ENCODE measurements around the gene USP50. TPM values are rescaled to one million over a fixed set of nuclear protein-coding genes. Genes with fewer than 3 reads are reported as not detected.

Gene USP50
- polyA plus RNA-seq, 2 of the 4 experiments (the other 2 are of a cell fraction), result 0.14 TPM; not detected in 1

DNA sequence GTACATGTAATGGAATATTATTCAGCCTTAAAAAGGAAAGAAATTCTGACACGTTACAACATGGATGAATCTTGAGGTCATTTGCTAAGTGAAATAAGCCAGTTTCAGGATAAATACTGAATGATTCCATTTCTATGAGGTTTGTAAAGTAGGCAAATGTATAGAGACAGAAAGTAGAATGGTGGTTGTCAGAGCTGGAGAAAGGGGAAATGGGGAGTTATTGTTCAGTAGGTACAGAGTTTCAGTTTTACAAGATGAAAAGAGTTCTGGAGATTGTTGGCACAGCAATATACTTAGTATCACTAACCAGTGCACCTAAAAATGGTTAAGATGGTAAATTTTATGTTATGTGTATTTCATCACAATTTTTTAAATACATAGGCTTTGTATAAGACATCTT lies 61.7 kb downstream of the USP50 start:
- FAIRE-seq, result no peak
- 100% methylated on average over 1 of the region's 1 CpG for WGBS (ENCODE audit: missing lambda C conversion rate)
- POLR2A ChIA-PET, result no interaction called here

DNA sequence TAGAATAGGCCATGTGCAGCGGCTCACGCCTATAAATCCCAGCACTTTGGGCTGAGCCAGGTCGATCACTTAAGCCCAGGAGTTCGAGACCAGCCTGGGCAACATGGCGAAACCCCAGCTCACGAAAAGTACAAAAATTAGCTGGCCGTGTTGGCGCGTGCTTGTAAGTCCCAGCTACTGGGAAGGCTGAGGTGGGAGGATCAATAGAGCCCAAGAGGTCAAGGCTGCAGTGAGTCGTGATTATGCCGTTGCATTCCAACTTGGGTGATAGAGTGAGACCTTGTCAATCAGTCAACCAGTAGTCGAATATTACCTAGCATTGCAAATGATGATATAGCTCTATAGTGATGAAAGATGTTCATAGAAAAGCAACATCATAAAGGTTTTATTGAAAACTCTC lies 70.3 kb downstream of the USP50 start:
- ChIA-PET POLR2A (no interaction called here), CTCF (interaction anchor here (1.1 kb wide), 1 partner anchor 9 kb away, joined by 3 read pairs; no protein-coding TSS in a partner anchor)
- H3K4me2 ChIP-seq, result no peak overlapping the region
- H3K4me1 ChIP-seq, result no peaks in the 10 kb centered on the region
- ATAC-seq (no peak), FAIRE-seq (no peak), DNase-seq (ENCODE audit: low read depth in 1 of 2, low spot score in 1 of 2) (no peak)
- no peak overlapping the region for H3K4me3 ChIP-seq
- TF ChIP-seq MAZ (IDR thresholded peaks at IDR 0.05; ENCODE audit: borderline replicate concordance, low read depth, low read length), result no peak
- no peak for TF ChIP-seq HDAC2 (IDR thresholded peaks at IDR 0.05)
- TF ChIP-seq CEBPB (IDR thresholded peaks at IDR 0.05), result no peak
- WGBS (ENCODE audit: missing lambda C conversion rate), result 90% methylated on average over 12 of the region's 12 CpGs
- H3K27ac ChIP-seq, result no peak overlapping the region
- H3K9me3 ChIP-seq, result no peaks in the 10 kb centered on the region

More for the DNA sequence above, 61.7 kb downstream of the USP50 start:
- CTCF ChIA-PET, result no interaction called here
- H3K9me3 ChIP-seq, result no peaks in the 10 kb centered on the region
- TF ChIP-seq NPAS2 (CRISPR knock-in tag; IDR thresholded peaks at IDR 0.05; ENCODE audit: borderline replicate concordance) (no peak), POLR2AphosphoS2 (conservative IDR thresholded peaks at IDR 0.05; ENCODE audit: low read length) (no peak), ZC3H11A (IDR thresholded peaks at IDR 0.05) (no peak), MAZ (IDR thresholded peaks at IDR 0.05; ENCODE audit: borderline replicate concordance, low read depth, low read length) (no peak), HOXB13 (CRISPR knock-in tag; IDR thresholded peaks at IDR 0.05; ENCODE audit: low read depth) (no peak), CHD4 (IDR thresholded peaks at IDR 0.05; ENCODE audit: borderline replicate concordance) (no peak), CHD2 (IDR thresholded peaks at IDR 0.05; ENCODE audit: low read length, partially characterized antibody) (no peak), HOXA7 (CRISPR knock-in tag; IDR thresholded peaks at IDR 0.05) (no peak), JUNB (IDR thresholded peaks at IDR 0.05) (no peak), RNF2 (IDR thresholded peaks at IDR 0.05; ENCODE audit: borderline replicate concordance, low read depth) (no peak), BHLHE40 (IDR thresholded peaks at IDR 0.05; ENCODE audit: low read depth, low read length) (no peak), ESRRA (IDR thresholded peaks at IDR 0.05; ENCODE audit: borderline replicate concordance, low read length) (no peak), CBX2 (IDR thresholded peaks at IDR 0.05; ENCODE audit: borderline replicate concordance, low read depth) (no peak), TP53 (CRISPR knock-in tag; IDR thresholded peaks at IDR 0.05) (no peak)
- TF ChIP-seq, protein P1, sequence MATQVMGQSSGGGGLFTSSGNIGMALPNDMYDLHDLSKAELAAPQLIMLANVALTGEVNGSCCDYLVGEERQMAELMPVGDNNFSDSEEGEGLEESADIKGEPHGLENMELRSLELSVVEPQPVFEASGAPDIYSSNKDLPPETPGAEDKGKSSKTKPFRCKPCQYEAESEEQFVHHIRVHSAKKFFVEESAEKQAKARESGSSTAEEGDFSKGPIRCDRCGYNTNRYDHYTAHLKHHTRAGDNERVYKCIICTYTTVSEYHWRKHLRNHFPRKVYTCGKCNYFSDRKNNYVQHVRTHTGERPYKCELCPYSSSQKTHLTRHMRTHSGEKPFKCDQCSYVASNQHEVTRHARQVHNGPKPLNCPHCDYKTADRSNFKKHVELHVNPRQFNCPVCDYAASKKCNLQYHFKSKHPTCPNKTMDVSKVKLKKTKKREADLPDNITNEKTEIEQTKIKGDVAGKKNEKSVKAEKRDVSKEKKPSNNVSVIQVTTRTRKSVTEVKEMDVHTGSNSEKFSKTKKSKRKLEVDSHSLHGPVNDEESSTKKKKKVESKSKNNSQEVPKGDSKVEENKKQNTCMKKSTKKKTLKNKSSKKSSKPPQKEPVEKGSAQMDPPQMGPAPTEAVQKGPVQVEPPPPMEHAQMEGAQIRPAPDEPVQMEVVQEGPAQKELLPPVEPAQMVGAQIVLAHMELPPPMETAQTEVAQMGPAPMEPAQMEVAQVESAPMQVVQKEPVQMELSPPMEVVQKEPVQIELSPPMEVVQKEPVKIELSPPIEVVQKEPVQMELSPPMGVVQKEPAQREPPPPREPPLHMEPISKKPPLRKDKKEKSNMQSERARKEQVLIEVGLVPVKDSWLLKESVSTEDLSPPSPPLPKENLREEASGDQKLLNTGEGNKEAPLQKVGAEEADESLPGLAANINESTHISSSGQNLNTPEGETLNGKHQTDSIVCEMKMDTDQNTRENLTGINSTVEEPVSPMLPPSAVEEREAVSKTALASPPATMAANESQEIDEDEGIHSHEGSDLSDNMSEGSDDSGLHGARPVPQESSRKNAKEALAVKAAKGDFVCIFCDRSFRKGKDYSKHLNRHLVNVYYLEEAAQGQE (IDR thresholded peaks at IDR 0.05), result no peak
- TF ChIP-seq, protein P2, sequence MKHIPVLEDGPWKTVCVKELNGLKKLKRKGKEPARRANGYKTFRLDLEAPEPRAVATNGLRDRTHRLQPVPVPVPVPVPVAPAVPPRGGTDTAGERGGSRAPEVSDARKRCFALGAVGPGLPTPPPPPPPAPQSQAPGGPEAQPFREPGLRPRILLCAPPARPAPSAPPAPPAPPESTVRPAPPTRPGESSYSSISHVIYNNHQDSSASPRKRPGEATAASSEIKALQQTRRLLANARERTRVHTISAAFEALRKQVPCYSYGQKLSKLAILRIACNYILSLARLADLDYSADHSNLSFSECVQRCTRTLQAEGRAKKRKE (CRISPR knock-in tag; IDR thresholded peaks at IDR 0.05; ENCODE audit: low read depth), result no peak
- TF ChIP-seq, protein P3, sequence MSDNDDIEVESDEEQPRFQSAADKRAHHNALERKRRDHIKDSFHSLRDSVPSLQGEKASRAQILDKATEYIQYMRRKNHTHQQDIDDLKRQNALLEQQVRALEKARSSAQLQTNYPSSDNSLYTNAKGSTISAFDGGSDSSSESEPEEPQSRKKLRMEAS (IDR thresholded peaks at IDR 0.05), result no peak
- H3K4me3 ChIP-seq, result no peak overlapping the region
- no peak overlapping the region for H3K4me2 ChIP-seq
- no peak for DNase-seq (ENCODE audit: low read depth in 1 of 2, low spot score in 1 of 2)
- no peak for ATAC-seq
- H3K27ac ChIP-seq, result no peak overlapping the region
- H3K4me1 ChIP-seq, result no peaks in the 10 kb centered on the region

DNA sequence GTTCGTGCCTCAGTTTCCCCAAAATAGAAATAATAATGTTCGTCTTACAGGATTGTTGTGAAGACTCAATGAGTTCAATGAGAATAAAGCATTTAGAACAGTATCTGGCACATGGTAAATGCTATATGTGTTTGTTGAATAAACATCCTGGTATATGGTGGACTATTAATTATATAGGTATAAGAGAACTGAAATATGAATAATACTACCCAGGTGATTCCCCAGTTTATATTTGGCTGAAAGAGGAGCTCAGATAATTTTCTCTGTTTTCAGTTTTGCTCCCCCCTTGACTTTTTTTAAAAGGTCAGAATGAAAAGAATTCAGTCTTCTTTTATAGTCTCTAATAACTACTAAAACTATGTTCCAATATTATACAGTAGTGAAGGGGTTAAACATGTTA lies 75.4 kb downstream of the USP50 start:
- no peak for FAIRE-seq
- no peak for DNase-seq (ENCODE audit: low read depth in 1 of 2, low spot score in 1 of 2)
- no peak overlapping the region for H3K4me3 ChIP-seq
- no peak overlapping the region for H3K27ac ChIP-seq
- ChIA-PET CTCF (interaction anchor here (1.6 kb wide), 1 partner anchor 11 kb away, joined by 4 read pairs; no protein-coding TSS in a partner anchor), POLR2A (no interaction called here)
- WGBS (ENCODE audit: missing lambda C conversion rate), result 76% methylated on average over 2 of the region's 2 CpGs
- no peaks in the 10 kb centered on the region for H3K4me1 ChIP-seq
- no peak for ATAC-seq
- H3K4me2 ChIP-seq, result no peak overlapping the region
- no peaks in the 10 kb centered on the region for H3K9me3 ChIP-seq
- no peak for TF ChIP-seq RAD21 (conservative IDR thresholded peaks at IDR 0.05 in 1 of 2, IDR thresholded peaks at IDR 0.05 in 1 of 2)
- TF ChIP-seq TFCP2L1 (CRISPR knock-in tag; IDR thresholded peaks at IDR 0.05), result no peak
- no peak for TF ChIP-seq RARB (CRISPR knock-in tag; IDR thresholded peaks at IDR 0.05)
- no peak for TF ChIP-seq ESRRA (IDR thresholded peaks at IDR 0.05; ENCODE audit: borderline replicate concordance, low read length)
- TF ChIP-seq ZFP36 (IDR thresholded peaks at IDR 0.05; ENCODE audit: borderline replicate concordance, partially characterized antibody), result no peak
- no peak for TF ChIP-seq MAFK (IDR thresholded peaks at IDR 0.05; ENCODE audit: partially characterized antibody)
- TF ChIP-seq FOSB (CRISPR knock-in tag; IDR thresholded peaks at IDR 0.05), result no peak
- TF ChIP-seq, protein P1 (IDR thresholded peaks at IDR 0.05), result no peak
- no peak for TF ChIP-seq NFE2L2 (conservative IDR thresholded peaks at IDR 0.05; ENCODE audit: low read length)
- no peak for TF ChIP-seq CEBPB (IDR thresholded peaks at IDR 0.05)
- no peak for TF ChIP-seq FOSL2 (IDR thresholded peaks at IDR 0.05)
- TF ChIP-seq FOSL2 (CRISPR knock-in tag; IDR thresholded peaks at IDR 0.05), result no peak
- no peak for TF ChIP-seq JUNB (IDR thresholded peaks at IDR 0.05)
- TF ChIP-seq POLR2A (IDR thresholded peaks at IDR 0.05; ENCODE audit: low read length), result no peak
